SKM-1 treated with dmso at 0.1 percent for 144 hours (cell line): ENCODE data around the gene CXXC5.
"Not testable (repeated sequence)": the region's sequence is repeated elsewhere in the genome, so short reads cannot be mapped to it uniquely, and the experiment has no call there.

Experiments
- DNase-seq: peaks from one replicate; lab custom pipeline; 2025; ENCODE audit not compliant: unreplicated experiment; lab: John Stamatoyannopoulos, UW

CXXC5 gene

DNA sequence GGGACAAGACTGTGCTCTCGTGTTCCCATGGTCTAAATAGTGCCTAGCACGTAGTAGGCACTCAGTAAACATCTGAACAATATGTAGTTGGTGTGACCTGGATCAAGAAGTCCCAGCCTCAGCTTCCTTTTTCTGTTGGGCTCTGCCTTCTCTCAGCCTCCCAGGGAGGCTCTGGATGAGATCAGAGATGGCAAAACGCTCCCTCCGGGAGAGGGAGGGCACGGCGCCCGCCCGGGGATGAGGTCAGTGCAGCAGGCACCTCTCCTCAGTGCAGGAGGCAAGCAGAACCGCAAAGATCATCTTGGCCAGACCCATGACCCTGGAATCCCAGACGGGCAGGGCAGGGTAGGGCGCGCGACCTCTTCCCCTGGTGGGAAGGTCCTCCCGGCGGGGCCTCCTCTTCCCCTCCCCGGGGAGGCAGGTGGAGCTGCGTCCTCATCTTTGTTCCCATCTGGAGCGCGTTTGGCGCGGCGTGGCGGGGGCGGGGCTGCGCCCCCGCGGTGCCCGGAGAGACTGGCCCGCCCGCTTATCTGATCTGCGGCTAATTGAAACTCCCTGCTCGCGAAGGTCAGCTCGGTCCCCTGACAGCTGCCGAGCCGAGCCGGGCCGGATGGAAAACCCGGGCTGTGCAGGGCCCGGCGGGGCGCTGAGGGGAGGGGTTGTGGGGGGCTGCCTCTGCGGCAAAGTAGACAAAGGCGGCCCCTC lies 60.9 kb downstream of the CXXC5 start:
- DNase-seq = no peak

GRCh38 chr5:139709582-139710318 lies 61.6 kb downstream of the CXXC5 start:
- DNase-seq = no peak

- DNase-seq = no peak
Observed at GRCh38 chr5:139710319-139711066, 62.3 kb downstream of the CXXC5 start.

GRCh38 chr5:139711067-139711905 lies 63.1 kb downstream of the CXXC5 start:
- DNase-seq = peak; percentile 29

- DNase-seq = no peak
Observed at GRCh38 chr5:139711906-139712224, 63.7 kb downstream of the CXXC5 start.

- DNase-seq = no peak
Observed at GRCh38 chr5:139712412-139712811, 64.3 kb downstream of the CXXC5 start.

- DNase-seq = not testable (repeated sequence)
Observed at GRCh38 chr5:139713898-139714297, 65.7 kb downstream of the CXXC5 start.

GRCh38 chr5:139717221-139717620 lies 69.1 kb downstream of the CXXC5 start:
- no peak for DNase-seq

- not testable (repeated sequence) for DNase-seq
Observed at GRCh38 chr5:139718403-139718802, 70.3 kb downstream of the CXXC5 start.

- DNase-seq = not testable (repeated sequence)
Observed at GRCh38 chr5:139719970-139720369, 71.8 kb downstream of the CXXC5 start.

DNA sequence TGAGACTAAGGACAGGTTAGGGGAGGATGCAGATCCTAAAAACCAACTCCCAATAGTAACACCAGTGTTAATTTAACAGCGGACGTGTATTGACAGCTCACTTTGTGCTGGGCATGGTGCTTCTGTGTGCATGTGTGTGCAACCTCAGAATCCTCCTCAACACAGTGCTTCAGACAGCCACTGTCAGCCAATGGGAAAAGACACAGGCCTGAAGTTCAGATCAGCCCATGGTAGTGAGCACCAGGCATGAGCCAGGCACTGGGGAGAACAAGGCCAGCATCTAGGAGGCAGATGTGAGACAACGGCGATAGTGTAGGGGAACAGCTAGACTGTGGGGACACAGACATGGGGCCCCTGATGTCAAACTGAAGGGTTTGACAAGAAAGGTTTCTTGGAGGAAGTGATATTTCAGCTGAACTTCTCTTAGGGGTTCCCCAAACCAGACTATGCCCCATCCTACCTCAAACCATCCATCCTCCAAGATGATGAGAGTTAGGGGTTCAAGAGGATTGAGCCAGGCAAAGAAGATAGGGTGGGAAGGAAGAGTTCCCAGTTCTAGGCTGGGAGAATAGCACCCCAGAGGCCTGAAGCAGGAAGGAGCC lies 75.9 kb downstream of the CXXC5 start:
- no peak for DNase-seq

GRCh38 chr5:139725073-139725830 lies 77.1 kb downstream of the CXXC5 start:
- DNase-seq = no peak

DNA sequence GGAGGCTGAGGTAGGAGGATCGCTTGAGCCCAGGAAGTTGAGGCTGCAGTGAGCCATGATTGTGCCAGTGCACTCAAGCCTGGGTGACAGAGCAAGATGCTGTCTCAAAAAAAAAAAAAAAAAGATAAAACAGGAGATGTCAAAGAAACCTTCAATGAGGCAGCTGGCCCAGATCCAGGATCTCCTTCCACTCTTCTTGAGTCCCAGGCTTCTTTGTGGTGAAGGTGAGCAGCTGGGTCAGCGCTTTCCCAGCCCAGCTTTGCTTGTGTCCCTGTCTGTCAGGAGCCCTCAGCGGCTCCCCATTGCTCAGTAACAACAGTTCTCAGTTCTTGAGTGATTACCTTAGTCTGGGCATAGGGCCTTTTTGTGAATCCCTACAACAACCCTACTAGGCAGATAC lies 78.1 kb downstream of the CXXC5 start:
- no peak for DNase-seq

- not testable (repeated sequence) for DNase-seq
Observed at GRCh38 chr5:139727615-139728014, 79.5 kb downstream of the CXXC5 start.

DNA sequence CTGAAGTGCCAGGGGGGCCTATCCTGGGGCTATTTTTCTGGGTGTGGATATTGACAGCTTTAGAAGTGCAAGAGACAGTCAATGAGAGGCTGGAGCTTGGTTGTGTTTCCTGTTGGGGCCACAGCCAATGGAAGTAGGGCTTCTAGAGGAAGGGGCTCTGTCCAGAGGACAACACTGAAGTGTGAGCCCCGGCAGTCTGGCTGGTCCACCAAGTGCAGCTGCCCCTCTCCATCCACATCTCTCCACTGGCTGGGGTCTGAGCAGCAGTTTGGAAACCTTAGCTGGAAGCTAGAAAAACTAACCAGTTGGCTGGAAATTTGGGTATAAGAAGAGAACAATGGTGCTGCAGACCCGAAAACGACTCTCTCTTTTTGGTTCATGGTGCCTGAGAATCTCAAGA lies 83.1 kb downstream of the CXXC5 start:
- DNase-seq = no peak

DNA sequence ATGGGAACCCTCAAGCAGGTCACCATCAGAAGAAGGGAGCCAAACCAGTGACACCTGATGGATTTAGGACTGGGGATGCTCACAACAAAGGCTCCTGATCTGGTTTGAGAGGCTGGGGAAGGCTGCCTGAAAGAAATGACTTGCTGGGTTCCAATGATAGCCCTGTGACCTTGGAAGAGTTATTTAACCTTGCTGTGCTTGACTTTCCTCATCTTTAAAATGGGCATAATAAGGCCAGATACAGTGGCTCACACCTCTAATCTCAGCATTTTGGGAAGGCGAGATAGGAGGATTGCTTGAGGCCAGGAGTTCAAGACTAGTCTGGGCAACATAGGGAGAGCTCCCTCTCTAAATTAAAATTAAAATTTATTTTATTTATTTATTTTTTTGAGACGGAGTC lies 83.9 kb downstream of the CXXC5 start:
- DNase-seq = no peak

- DNase-seq = no peak
Observed at GRCh38 chr5:139733010-139733688, 85.0 kb downstream of the CXXC5 start.
